T-helper 9 cell (primary cell): ENCODE data around the gene KCNMB1.
"Not testable (repeated sequence)": the region's sequence is repeated elsewhere in the genome, so short reads cannot be mapped to it uniquely, and the experiment has no call there.

Experiments
- DNase-seq: peaks from one replicate; pipeline ENCODE4 v3.0.0-alpha.2; 2020

KCNMB1 gene

DNA sequence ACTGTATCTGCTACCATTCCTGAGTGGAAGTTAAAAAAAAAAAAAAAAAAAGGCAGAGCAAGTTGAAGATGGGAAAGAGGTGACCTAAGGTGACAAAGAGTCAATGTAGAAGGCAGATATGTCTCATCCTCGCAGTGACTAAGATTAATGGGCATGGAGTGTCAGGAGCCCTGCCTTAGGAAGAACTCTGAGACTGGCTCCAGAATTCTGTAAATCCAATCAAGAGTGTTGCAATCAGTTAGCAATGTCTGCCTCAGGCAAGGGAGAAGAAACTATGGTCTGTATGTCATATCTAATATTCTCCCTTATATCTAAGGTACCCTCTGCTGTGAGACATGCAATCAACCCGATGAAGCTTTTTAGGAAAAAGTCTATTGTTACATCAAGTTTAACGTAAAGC, 24.7 kb upstream of the KCNMB1 start:
- DNase-seq, result no peak

- DNase-seq, result no peak
Observed at GRCh38 chr5:170411100-170411499, 21.9 kb upstream of the KCNMB1 start.

DNA sequence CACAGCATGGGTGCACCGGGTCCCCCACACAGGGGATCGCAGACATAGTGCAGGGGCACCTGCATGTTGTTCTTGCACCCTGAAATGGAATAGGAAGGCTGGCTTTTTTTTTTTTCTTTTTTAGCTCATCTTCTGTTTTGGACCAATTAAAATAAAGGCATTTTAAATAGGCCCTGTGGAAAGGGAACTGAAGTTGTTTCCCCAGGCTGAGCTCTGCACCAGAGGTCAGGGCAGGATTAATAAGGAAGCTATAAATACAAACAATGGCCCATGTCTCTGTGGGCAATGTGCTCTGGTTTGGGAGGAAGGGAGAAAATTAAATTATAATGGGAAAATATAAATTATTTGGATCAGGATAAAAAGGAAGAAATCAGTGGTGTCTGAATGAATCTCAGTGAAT, 21.2 kb upstream of the KCNMB1 start:
- DNase-seq, result no peak

- DNase-seq, result no peak
Observed at GRCh38 chr5:170408877-170409660, 19.9 kb upstream of the KCNMB1 start.

GRCh38 chr5:170408226-170408625, 19.1 kb upstream of the KCNMB1 start:
- DNase-seq, result no peak

DNA sequence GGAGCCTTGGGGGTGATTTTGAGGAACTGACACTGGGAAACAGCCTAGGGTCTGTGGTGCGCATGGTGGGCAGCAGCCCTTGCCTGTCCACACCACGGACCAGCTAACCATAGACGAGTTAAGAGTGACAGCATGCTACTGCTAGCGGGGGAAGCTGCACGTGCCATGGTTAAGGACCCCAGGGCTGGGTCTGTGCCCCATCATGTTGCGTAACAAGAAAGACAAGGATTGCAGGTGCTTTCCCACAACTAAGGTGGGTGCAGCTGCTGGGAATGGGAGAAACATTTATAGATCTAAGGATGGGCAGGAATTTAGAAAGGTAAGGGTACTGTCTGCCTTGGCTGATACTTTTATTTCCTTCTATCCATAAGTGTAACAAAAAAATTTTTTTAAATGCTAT, 17.9 kb upstream of the KCNMB1 start:
- no peak for DNase-seq

DNA sequence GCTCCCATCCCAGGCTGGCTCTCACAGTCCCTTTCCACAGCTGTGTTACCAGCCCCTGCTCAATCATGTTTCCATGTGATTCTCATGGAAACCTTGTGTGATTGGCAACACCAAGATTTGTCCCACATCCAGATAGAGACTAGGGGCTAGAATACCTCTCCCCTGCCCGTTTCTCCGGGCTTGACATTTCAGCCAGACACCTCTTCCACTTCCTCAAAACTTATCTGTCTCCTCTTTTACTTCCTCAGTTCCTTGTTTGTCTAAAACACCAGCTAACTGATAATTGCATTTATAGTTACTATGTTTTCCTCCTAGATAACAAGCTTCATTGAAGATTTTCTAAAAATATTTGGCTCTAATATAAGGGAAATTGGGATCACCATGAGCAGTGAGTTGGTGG, 16.6 kb upstream of the KCNMB1 start:
- no peak for DNase-seq

GRCh38 chr5:170404398-170404797, 15.2 kb upstream of the KCNMB1 start:
- DNase-seq, result no peak

GRCh38 chr5:170403675-170404074, 14.5 kb upstream of the KCNMB1 start:
- DNase-seq, result no peak

- no peak for DNase-seq
Observed at GRCh38 chr5:170402508-170402907, 13.3 kb upstream of the KCNMB1 start.

DNA sequence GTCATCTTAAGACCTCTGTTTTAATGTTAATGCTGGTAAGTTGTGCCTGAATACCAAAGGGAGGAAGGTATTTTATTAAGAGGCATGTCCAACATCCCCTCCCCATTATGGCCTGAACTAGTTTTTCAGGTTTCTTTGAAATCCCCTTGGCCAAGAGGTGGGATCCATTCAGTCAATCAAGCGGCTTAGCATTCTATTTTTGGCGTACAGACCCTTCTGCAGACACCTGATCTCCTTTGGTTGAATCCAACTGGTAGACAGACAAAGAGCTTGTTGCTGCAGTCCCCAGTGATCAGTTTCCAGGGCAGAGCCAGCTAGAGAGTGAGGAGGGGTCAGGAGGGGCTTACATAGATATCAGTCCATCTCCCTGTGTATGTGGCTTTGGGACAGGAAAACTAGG, 7.9 kb upstream of the KCNMB1 start:
- no peak for DNase-seq

DNA sequence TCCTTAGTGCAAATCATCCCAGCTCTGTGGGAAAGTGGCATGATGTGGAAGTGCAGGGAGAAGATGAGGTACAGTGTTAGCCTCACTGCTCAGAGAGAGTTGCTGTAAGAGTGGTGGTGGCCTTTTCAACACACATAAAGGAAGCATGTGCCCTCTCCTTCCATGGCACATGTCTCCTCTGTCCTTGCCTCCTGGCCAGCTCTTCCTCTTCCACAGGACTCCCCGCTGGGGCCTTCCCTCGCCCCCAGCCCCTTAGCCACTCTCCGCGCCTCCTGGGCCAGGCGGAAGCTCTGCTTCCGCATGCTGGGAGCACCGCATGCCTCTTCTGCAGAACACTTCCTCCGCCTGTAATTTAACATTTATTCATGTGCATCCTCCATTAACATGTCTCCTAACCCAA, 4.8 kb upstream of the KCNMB1 start:
- no peak for DNase-seq

DNA sequence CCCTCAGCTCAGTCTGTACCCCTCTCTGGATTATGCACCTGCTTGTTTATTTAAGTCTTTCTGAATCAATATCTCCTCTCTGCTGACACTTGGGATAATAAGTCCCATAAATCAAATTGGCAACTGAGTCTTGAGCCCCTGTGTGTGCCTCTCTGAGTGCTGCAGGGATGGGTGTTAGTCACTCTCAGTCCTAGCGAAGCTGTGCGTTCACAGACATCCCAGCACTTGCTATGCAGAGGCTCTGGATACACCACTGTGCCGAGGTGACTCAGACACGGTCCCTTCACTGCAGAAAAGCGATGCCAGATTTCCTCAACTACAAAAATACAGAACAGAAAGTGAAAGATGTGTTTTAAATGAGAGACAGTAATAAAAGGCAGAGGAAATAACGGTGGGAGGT, 4.1 kb upstream of the KCNMB1 start:
- no peak for DNase-seq

GRCh38 chr5:170390472-170390871, 1.3 kb upstream of the KCNMB1 start:
- DNase-seq, result no peak

GRCh38 chr5:170389550-170389892, 354 bp upstream of the KCNMB1 start:
- DNase-seq, result no peak

DNA sequence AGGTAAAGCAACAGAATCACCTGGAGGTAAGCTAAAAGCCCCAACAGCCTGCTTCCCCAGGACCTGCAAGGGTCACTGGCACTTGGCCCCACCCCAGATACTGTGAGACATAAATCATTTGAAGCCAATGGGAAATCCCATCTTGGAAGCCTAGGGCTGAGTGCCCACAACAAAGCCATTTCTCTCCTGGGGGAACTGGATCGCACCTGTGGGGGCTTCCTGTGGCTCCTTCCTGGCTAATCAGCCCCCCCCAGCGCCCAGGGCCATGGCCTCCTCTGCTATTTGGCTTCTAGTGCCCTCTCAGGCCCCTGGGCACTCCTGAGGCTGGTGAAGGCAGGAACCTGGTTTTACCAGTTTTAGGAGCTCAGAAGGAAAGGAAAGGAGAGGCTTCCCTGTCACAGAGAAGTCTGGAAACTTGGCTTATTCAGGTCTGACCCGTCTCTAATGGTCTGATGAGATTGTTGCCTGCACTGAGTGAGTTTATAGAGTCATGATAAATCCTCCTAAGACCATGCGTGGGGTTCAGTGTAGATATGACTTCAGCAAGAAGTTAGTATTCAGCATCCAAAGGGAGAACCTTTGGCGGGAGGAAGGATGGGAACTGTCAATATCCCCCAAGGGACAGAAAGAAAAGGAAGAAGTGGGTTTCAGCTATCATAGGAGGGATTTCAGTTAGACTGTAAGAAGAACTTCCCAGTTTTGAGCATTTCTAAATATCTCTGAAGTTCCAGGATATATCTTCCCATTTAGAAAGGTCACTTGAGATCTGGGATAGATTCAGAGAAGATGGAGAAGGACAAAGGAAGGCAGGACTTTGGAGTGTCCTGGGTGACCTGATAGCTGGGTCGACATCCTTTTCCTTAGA, 1.2 kb downstream of the KCNMB1 start:
- DNase-seq, result no peak

DNA sequence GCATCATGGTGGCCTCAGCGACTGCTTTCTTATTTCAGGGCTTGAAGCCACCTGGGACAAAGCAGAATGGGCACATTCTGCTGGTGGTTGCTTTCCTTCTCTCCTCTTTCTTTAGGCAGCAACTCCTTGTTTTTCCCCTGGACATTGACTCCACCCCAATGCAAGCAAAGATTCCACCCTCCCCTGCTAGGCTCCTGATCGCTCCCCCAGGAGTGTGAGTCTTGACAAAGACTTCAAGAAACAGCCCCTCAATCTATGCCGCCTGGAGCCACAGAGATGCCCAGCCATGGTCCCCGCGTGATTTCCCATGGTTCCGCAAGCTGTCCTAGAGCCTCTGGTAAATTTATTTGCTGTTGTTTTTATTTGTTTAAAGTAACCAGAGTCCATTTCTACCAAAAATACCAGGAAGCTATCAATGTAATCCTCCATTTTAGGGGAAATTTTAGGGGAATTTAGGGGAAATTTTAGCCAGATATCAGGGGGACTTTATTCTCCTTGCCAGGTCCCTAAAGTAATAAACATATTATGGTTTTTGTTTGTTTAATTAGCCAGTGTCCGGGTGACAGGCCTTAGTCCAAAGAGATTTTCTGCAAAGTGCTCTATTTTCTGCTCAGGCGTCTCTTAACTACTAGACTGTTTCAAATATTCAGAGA, 2.3 kb downstream of the KCNMB1 start:
- no peak for DNase-seq

GRCh38 chr5:170383227-170383626, 5.9 kb downstream of the KCNMB1 start:
- no peak for DNase-seq

DNA sequence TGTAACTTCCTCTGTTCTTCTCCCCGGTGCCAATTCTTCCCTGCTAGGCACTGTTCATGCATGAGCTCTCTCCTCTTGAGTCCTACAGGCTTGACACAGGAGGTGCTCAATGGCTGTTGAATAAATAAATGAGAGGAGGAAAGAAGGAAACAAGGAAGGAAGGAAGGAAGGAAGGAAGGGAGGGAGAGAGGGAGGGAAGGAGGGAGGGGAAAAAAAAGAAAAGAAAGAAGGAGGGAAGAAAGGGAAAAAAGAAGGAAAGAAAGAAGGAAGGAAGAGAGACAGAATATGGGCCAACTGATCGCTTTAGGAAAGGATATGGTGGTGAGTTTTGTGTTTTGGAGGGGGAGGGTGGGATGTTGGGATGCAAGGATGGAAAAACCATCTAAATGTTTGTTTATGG, 6.4 kb downstream of the KCNMB1 start:
- no peak for DNase-seq

DNA sequence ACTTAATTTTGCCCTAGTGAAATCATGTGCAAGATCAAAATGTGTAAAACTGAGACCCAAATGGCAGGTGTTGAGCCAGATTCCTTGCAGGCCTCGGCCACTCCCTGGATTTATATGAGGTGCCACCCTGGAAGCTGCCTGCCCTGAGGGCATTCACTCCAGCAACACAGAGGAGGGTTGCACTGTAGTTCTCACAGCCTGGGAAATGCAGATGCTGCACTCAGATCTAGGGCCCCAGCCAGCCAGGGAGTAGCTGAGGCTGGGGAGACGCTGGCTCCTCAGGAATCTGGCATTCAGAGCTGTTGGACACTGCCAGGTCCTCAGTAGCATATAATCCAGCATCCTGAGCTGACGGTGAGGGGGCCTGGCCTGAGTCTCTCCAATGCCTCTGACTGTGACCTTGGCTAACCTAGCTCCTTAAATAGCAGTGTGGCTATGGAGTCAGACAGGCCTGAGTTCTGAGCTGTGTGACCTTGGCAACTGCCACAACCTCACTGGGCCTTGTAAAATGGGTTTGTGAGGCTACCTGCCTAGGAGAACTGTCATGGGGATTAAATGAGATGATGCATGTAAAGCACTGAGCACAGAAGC, 8.7 kb downstream of the KCNMB1 start:
- DNase-seq, result no peak

- DNase-seq, result no peak
Observed at GRCh38 chr5:170378740-170379139, 10.4 kb downstream of the KCNMB1 start.

GRCh38 chr5:170377027-170377426, 12.1 kb downstream of the KCNMB1 start:
- DNase-seq, result no peak

DNA sequence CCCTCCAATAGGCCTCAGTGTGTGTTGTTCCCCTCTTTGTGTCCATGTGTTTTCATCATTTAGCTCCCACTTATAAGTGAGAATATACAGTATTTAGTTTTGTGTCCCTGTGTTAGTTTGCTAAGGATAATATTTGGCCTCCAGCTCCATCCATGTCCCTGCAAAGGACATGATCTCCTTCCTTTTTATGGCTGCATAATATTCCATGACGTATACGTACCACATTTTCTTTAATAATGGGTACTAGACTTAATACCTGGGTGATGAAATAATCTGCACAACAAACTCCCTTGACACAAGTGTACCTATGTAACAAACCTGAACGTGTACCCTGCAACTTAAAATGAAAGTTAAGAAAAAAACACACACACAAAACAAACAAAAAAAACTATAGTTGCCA, 12.6 kb downstream of the KCNMB1 start:
- DNase-seq, result not testable (repeated sequence)
